Activated CD8-positive, alpha-beta memory T cell treated with anti-CD3 and anti-CD28 coated beads, Interleukin-2, amount 50 U/mL, for 48 hours (primary cell): Measurements from ENCODE around the gene EPHA1.
A peak's percentile ranks its signal among the peaks of the same experiment; 100 is the strongest.

Source experiments
- DNase-seq: peaks from one replicate; pipeline ENCODE4 v3.0.0-alpha.2; 2020

EPHA1 gene

GRCh38 chr7:143368387-143368786, 40.3 kb downstream of the EPHA1 start:
- no peak for DNase-seq

GRCh38 chr7:143367972-143368371, 40.7 kb downstream of the EPHA1 start:
- no peak for DNase-seq

GRCh38 chr7:143363016-143363937, 45.4 kb downstream of the EPHA1 start:
- no peak for DNase-seq

- DNase-seq, result peak; percentile 66
Measured at GRCh38 chr7:143362131-143363015, 46.3 kb downstream of the EPHA1 start, which contains the start of gene FAM131B. Gene FAM131B (minus strand): TSS chr7:143362713. CDS start chr7:143362603, 110 bp downstream.

- no peak for DNase-seq
Measured at GRCh38 chr7:143361552-143362130, 47.0 kb downstream of the EPHA1 start.

- DNase-seq, result no peak
Measured at GRCh38 chr7:143360788-143361551, 47.7 kb downstream of the EPHA1 start.

GRCh38 chr7:143359771-143360353, 48.8 kb downstream of the EPHA1 start:
- DNase-seq, result no peak

- no peak for DNase-seq
Measured at GRCh38 chr7:143358626-143359025, 50.0 kb downstream of the EPHA1 start.

GRCh38 chr7:143356414-143357050, 52.1 kb downstream of the EPHA1 start:
- no peak for DNase-seq

GRCh38 chr7:143355450-143356385, 52.9 kb downstream of the EPHA1 start:
- no peak for DNase-seq

GRCh38 chr7:143354965-143355364, 53.7 kb downstream of the EPHA1 start:
- no peak for DNase-seq

- DNase-seq, result no peak
Measured at GRCh38 chr7:143354376-143354775, 54.3 kb downstream of the EPHA1 start.

- no peak for DNase-seq
Measured at GRCh38 chr7:143352531-143353002, 56.1 kb downstream of the EPHA1 start.

- no peak for DNase-seq
Measured at GRCh38 chr7:143351574-143351973, 57.1 kb downstream of the EPHA1 start.

GRCh38 chr7:143351060-143351459, 57.6 kb downstream of the EPHA1 start:
- no peak for DNase-seq

- no peak for DNase-seq
Measured at GRCh38 chr7:143347950-143348349, 60.7 kb downstream of the EPHA1 start.

GRCh38 chr7:143346018-143346417, 62.6 kb downstream of the EPHA1 start:
- DNase-seq, result no peak

- DNase-seq, result peak; percentile 84
Measured at GRCh38 chr7:143345428-143345900, 63.2 kb downstream of the EPHA1 start.

- DNase-seq, result no peak
Measured at GRCh38 chr7:143343596-143343995, 65.1 kb downstream of the EPHA1 start.

- no peak for DNase-seq
Measured at GRCh38 chr7:143341842-143342241, 66.8 kb downstream of the EPHA1 start.
